Kidney capillary endothelial cell (primary cell): Measurements from ENCODE around the gene EHD1.

Experiments
- DNase-seq: peaks from one replicate; pipeline ENCODE4 v3.0.0-alpha.2; 2018; ENCODE audit warnings: low spot score

The EHD1 gene

DNA sequence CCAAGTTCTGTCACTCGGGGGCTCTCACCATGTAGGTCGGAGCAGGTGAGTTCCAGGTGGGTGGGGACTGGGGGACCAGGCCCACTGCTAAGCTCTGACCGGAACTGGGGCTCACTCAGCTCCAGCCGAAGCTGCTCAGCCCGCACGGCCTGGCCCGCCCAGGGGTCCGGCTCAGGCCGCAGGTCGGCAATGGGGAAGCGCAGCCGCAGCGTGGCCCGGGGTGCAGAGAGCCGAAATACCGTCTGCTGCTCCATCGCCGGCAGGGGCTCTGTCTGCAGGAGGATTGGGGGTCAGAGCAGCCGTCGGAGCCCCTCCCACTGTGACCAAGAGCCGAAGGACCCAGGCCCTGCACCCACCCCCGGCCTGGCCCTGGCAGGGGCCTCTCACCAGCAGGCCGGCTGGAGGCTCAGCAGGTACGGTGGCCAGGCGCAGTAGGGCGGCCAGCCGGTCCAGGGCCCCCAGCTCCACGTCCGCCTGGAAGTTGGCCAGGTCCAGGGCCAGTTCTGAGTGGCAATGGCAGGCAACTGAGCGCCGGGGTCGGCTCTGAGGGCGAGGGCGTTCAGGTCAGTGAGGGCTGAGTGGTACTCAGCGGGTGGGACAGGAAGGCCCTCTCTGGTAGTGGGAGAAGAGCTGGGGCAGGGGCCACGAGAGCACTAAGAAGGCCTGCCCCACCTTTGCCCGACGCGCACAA is 31.4 kb upstream of the EHD1 start:
- DNase-seq = no peak

DNA sequence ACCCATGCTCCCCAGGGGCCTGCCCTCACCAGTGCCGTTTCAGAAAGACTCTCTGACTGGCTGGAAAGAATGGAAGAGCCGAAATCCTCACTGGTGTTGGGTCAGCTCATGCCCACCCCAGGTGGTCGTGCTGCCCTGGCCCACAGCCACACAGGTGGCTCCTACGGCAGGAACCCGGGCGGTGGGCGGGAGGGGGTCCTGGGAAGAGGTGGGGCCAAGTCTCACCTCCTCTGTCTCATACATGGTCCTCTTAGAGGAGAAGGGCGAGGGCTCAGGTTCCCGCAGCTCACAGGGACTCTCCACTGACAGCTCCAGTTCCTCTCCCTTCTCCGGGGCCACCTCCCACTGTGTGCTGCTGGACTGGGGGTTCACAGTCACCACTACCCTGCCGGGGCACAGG is 30.3 kb upstream of the EHD1 start:
- DNase-seq = no peak

- DNase-seq = no peak
Observed at GRCh38 chr11:64906314-64906635, 27.9 kb upstream of the EHD1 start.

DNA sequence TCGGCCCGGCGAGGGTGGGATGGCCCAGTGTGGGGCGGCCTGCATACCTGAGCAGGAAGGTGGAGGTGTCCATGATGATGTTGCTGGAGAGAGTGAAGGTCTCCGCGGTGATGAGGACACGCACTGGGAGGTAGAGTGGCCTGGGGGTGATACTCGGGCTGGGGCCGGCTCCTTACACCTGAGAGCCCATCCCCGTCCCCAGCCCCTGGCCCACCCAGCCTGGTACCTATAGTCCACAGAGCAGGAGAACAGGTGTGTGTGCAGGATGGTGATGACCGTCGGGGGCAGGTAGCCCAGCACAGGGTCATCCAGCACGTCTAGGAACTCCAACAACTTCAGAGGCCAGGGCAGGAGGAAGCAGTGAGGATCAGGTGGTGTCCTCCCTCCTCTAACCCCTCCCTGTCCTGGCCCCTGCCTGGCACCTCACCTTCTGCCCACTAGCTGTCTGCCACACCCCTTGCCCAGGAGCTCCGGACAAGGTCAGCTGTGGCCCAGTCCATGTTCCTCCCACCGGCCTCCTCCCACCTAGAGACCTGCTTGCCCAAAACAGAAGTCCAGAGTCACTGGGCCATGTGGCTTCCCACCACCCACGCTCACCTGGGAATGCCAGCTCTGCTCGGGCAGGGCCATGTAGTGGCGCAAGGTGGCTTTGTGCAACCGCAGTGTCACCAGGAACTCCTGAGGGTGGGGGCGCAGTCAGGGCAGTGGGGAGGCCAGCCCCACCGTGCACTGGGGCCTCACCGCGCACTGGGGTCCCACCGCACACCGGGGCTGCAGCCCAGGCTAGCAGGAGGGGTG is 27.3 kb upstream of the EHD1 start:
- no peak for DNase-seq

DNA sequence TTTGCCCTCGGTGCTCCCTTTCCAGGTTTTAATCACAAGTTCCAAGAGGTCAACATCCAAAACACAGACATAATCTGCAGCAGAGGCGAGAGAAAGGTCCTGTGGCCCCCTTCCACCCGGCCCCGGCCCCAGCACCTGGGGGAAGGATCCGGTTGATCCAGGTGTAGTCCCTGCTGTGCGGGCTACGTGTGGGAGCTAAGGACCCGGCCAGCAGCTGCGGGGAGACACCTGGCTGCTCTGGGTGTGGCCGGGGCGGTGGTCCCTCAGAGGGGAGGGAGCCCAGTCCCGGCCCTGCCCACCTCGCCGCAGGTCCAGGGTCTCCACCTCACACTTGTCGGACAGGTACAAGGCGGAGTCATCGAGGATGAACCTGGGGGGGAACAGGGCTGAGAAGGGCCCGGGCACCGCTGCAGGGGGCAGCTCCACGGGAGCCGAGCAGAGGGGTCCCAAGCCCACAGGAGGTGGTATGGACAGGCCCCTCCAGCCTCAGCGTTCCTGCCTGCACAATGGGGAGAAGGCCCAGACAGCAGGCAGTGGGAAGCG is 24.9 kb upstream of the EHD1 start:
- no peak for DNase-seq

- DNase-seq = no peak
Observed at GRCh38 chr11:64902102-64902900, 23.9 kb upstream of the EHD1 start.

- DNase-seq = no peak
Observed at GRCh38 chr11:64900774-64901173, 22.4 kb upstream of the EHD1 start.

GRCh38 chr11:64900263-64900678 is 21.9 kb upstream of the EHD1 start:
- DNase-seq = no peak

GRCh38 chr11:64898541-64898940 is 20.1 kb upstream of the EHD1 start:
- DNase-seq = no peak

GRCh38 chr11:64898076-64898445 is 19.6 kb upstream of the EHD1 start:
- no peak for DNase-seq

GRCh38 chr11:64897381-64898075 is 19.1 kb upstream of the EHD1 start:
- DNase-seq = no peak

GRCh38 chr11:64896448-64897022 is 18.1 kb upstream of the EHD1 start:
- DNase-seq = no peak

DNA sequence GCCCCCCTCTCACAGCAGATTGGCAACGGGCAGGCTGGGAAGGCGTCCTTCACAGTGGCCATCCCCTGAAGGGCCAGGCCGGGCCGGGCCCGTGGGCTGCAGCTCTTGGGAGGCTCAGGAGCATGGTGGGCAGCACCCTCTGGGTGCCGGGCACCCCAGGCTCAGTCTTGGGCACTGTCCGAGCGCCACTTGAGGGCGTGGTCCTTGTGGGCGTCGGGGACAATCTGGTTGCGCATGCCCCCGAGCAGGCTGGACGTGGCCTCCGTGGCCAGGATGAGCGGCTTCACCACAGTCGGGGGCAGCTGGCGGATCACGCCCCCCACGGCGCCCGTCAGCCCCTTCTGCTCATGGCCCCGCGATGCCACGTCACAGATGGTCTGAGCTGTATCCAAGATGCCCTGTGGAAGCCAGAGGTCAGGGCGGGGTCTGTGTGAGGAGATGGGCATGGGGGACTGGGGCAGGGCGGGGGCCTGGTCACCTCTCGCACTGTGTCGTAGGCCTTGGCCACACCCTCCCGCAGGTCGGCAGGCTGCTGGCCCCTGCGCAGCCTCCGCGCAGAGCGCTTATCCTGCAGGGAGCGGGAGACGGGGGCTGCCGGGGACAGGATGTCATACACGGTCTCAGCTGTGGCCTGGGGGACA is 16.5 kb upstream of the EHD1 start:
- DNase-seq = no peak

- DNase-seq = no peak
Observed at GRCh38 chr11:64894070-64894811, 15.8 kb upstream of the EHD1 start.

GRCh38 chr11:64893194-64894069 is 15.0 kb upstream of the EHD1 start:
- no peak for DNase-seq

- no peak for DNase-seq
Observed at GRCh38 chr11:64892838-64893193, 14.4 kb upstream of the EHD1 start.

DNA sequence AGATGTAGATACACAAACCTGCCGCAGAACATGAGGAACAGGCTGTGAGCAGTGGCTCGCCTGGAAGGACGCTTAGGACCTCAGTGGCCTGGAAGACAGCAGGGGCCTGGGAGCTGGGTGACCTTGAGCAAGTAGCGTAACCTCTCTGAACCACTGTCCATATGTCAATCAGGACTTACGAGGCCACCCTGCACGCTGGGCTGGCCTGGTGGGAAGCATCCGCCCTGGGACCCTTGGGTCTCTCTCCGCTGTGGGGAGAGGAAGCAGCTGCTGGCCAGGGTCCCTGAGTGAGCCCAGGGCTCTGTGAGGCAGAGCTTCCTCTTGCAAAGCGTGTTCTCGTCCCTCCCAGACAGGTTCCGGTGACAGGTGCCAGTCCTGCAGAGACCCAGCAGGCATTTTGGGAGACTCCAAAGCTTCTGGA is 14.0 kb upstream of the EHD1 start:
- no peak for DNase-seq

DNA sequence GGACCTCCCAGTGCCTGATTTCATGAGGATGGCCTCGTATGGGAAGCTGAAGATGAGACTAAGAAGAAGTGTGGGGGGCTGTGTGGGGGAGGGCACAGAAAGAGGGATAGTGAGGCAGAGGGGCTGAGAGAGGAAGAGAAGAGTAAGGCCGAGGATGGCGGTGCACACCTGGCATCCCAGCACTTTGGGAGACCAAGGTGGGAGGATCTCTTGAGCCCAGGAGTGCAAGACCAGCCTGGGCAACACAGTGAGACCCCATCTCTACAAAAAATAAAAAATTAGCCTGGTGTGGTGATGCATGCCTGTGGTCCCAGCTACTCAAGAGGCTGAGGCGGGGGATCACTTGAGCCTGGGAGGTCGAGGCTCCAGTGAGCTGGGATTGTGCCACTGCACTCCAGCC is 13.5 kb upstream of the EHD1 start:
- DNase-seq = no peak

- DNase-seq = no peak
Observed at GRCh38 chr11:64891215-64891848, 12.9 kb upstream of the EHD1 start.
